DMS53 treated with DMSO at 0.1 percent for 48 hours (cell line): ENCODE data around the gene TTC7B.
A peak's percentile ranks its signal among the peaks of the same experiment; 100 is the strongest.

ENCODE experiments used
- DNase-seq: peaks from one replicate; lab custom pipeline; 2025; ENCODE audit not compliant: unreplicated experiment; lab: John Stamatoyannopoulos, UW

TTC7B gene

GRCh38 chr14:90777358-90777757, 38.9 kb downstream of the TTC7B start:
- DNase-seq = no peak

- no peak for DNase-seq
Observed at GRCh38 chr14:90775441-90775840, 40.8 kb downstream of the TTC7B start.

GRCh38 chr14:90774316-90774715, 41.9 kb downstream of the TTC7B start:
- no peak for DNase-seq

- no peak for DNase-seq
Observed at GRCh38 chr14:90773705-90774104, 42.5 kb downstream of the TTC7B start.

GRCh38 chr14:90773196-90773486, 43.1 kb downstream of the TTC7B start:
- DNase-seq = no peak

GRCh38 chr14:90767899-90768298, 48.3 kb downstream of the TTC7B start:
- no peak for DNase-seq

- DNase-seq = peak; percentile 2
Observed at GRCh38 chr14:90760591-90761316, 55.5 kb downstream of the TTC7B start.

- no peak for DNase-seq
Observed at GRCh38 chr14:90760078-90760444, 56.2 kb downstream of the TTC7B start.

- no peak for DNase-seq
Observed at GRCh38 chr14:90759370-90760077, 56.7 kb downstream of the TTC7B start.

- DNase-seq = no peak
Observed at GRCh38 chr14:90758959-90759358, 57.3 kb downstream of the TTC7B start.

- peak; percentile 82 for DNase-seq
Observed at GRCh38 chr14:90758028-90758889, 58.0 kb downstream of the TTC7B start.

- DNase-seq = no peak
Observed at GRCh38 chr14:90757452-90757851, 58.8 kb downstream of the TTC7B start.

- no peak for DNase-seq
Observed at GRCh38 chr14:90756755-90757345, 59.4 kb downstream of the TTC7B start.

GRCh38 chr14:90755661-90756304, 60.4 kb downstream of the TTC7B start:
- no peak for DNase-seq

- no peak for DNase-seq
Observed at GRCh38 chr14:90753456-90754005, 62.7 kb downstream of the TTC7B start.

GRCh38 chr14:90750701-90751100, 65.5 kb downstream of the TTC7B start:
- DNase-seq = no peak

- DNase-seq = no peak
Observed at GRCh38 chr14:90750191-90750590, 66.0 kb downstream of the TTC7B start.

GRCh38 chr14:90747909-90748308, 68.3 kb downstream of the TTC7B start:
- DNase-seq = no peak

- no peak for DNase-seq
Observed at GRCh38 chr14:90743826-90744225, 72.4 kb downstream of the TTC7B start.

- no peak for DNase-seq
Observed at GRCh38 chr14:90743425-90743824, 72.8 kb downstream of the TTC7B start.

- no peak for DNase-seq
Observed at GRCh38 chr14:90742729-90743128, 73.5 kb downstream of the TTC7B start.
